ENCODE results near the gene ASB16.
A peak's percentile ranks its signal among the peaks of the same experiment; 100 is the strongest.

The ASB16 gene

DNA sequence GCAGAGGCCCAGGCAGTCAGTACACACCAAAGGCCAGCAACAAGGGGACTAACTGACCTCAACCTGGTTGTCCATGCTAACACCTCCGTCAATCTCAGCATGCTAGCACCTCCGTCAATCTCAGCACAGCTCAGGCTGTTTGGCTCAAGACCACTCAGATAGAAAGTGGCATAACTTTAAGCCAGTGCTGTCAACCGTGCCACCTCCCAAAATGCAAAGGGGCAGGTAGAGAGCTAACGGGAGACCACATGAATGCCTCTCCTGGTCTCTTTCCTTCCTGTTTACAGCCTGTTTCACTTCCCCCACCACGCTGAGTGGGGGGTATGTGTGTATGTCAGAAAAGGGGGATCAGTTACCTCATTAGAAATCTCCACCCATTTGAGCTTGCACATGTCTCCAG, 45.7 kb downstream of the ASB16 start:
- no peaks in the 10 kb centered on the region for H3K27me3 ChIP-seq (ENCODE audit: low read depth, low read length)
- H4K20me1 ChIP-seq (ENCODE audit: insufficient read depth, low read length): no peaks in the 10 kb centered on the region
- peaks cover 48% of the 10 kb centered on the region for H3K36me3 ChIP-seq (replicated peaks; ENCODE audit: low read depth, low read length)
- peak overlapping the region; percentile 95 for H3K4me3 ChIP-seq (ENCODE audit: low read length)
- peaks cover 33% of the 10 kb centered on the region for H3K4me1 ChIP-seq (ENCODE audit: low read length)
- peak overlapping the region; percentile 98 for H3K9ac ChIP-seq (ENCODE audit: low read length)
- no peaks in the 10 kb centered on the region for H3K9me3 ChIP-seq (ENCODE audit: insufficient read depth, low read length)
- H3K79me2 ChIP-seq (ENCODE audit: low read length): peaks cover 58% of the 10 kb centered on the region
- no peak overlapping the region for H2AFZ ChIP-seq (ENCODE audit: low read depth, low read length)
- peak overlapping the region; percentile 93 for H3K4me2 ChIP-seq (ENCODE audit: low read length)
- no peak for TF ChIP-seq EZH2phosphoT487 (IDR thresholded peaks at IDR 0.05; ENCODE audit: low read depth)
- TF ChIP-seq, protein P1, sequence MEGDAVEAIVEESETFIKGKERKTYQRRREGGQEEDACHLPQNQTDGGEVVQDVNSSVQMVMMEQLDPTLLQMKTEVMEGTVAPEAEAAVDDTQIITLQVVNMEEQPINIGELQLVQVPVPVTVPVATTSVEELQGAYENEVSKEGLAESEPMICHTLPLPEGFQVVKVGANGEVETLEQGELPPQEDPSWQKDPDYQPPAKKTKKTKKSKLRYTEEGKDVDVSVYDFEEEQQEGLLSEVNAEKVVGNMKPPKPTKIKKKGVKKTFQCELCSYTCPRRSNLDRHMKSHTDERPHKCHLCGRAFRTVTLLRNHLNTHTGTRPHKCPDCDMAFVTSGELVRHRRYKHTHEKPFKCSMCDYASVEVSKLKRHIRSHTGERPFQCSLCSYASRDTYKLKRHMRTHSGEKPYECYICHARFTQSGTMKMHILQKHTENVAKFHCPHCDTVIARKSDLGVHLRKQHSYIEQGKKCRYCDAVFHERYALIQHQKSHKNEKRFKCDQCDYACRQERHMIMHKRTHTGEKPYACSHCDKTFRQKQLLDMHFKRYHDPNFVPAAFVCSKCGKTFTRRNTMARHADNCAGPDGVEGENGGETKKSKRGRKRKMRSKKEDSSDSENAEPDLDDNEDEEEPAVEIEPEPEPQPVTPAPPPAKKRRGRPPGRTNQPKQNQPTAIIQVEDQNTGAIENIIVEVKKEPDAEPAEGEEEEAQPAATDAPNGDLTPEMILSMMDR (IDR thresholded peaks at IDR 0.05; ENCODE audit: low read depth, low read length): no peak
- peak overlapping the region; percentile 90 for H3K27ac ChIP-seq (ENCODE audit: low read length)

DNA sequence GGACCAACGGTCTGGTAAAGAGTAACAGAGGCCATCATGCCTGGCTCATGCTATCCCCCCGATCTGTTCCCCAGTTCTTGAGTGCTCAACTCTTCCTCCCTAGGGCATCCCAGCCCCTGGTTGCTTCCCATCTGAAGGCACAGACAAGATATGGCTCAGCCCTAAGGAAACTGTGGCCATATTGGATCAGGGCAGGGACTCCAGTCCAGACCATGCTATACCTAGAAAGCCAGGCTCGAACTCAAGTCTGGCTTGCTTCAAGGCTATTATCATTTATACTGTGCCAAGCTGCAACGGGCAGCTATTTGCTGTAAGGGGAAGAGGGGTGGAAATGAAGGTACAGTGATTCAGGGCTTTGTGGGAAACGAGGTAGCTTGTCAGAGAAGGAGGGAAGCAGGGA, 46.2 kb downstream of the ASB16 start:
- Histone ChIP-seq H3K79me2 (ENCODE audit: low read length) (peaks cover 63% of the 10 kb centered on the region), H3K27me3 (ENCODE audit: low read depth, low read length) (no peaks in the 10 kb centered on the region), H3K4me3 (ENCODE audit: low read length) (peak overlapping the region; percentile 95), H2AFZ (ENCODE audit: low read depth, low read length) (no peak overlapping the region), H3K36me3 (replicated peaks; ENCODE audit: low read depth, low read length) (peaks cover 42% of the 10 kb centered on the region), H3K9me3 (ENCODE audit: insufficient read depth, low read length) (no peaks in the 10 kb centered on the region), H3K4me2 (ENCODE audit: low read length) (peak overlapping the region; percentile 93), H4K20me1 (ENCODE audit: insufficient read depth, low read length) (no peaks in the 10 kb centered on the region), H3K9ac (ENCODE audit: low read length) (peak overlapping the region; percentile 98), H3K4me1 (ENCODE audit: low read length) (peaks cover 28% of the 10 kb centered on the region), H3K27ac (ENCODE audit: low read length) (peak overlapping the region; percentile 90)
- TF ChIP-seq, protein P1 (IDR thresholded peaks at IDR 0.05; ENCODE audit: low read depth, low read length): no peak
- no peak for TF ChIP-seq EZH2phosphoT487 (IDR thresholded peaks at IDR 0.05; ENCODE audit: low read depth)

DNA sequence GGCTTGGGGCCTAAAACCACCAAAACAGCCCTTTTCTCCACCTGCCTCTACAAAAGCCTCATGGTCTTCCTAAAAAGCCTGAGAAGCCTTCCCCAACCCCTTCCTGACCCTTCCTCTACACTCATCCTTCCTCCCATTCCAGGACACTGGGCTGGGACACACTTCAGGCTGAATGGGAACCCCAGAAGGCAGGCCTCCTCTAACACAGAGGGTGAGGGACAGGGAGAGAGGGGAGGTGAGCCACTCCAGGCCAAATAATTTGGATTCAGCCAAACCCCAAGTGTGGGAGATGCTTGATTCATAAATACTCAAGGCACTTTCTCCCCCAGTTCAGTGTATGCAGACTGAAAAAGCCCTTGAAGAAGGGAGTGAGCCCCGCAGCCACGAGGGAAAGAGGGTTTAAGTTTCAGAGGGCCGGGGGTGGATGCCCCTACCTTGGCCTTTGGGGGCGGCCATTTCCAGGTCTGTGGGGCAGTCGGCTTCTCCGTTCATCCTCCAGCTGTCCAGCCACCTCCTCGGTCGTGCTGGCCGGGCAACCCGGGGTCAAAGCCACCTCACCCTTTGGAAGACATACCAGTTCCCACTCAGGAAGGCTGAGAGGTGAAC, 47.3 kb downstream of the ASB16 start:
- Histone ChIP-seq H3K36me3 (replicated peaks; ENCODE audit: low read depth, low read length) (peaks cover 39% of the 10 kb centered on the region), H3K9me3 (ENCODE audit: insufficient read depth, low read length) (no peaks in the 10 kb centered on the region), H3K27me3 (ENCODE audit: low read depth, low read length) (no peaks in the 10 kb centered on the region), H3K4me2 (ENCODE audit: low read length) (peak overlapping the region; percentile 93), H3K9ac (ENCODE audit: low read length) (peak overlapping the region; percentile 98), H3K4me1 (ENCODE audit: low read length) (peaks cover 33% of the 10 kb centered on the region), H3K79me2 (ENCODE audit: low read length) (peaks cover 64% of the 10 kb centered on the region), H2AFZ (ENCODE audit: low read depth, low read length) (no peak overlapping the region), H3K4me3 (ENCODE audit: low read length) (peak overlapping the region; percentile 95), H4K20me1 (ENCODE audit: insufficient read depth, low read length) (no peaks in the 10 kb centered on the region), H3K27ac (ENCODE audit: low read length) (peak overlapping the region; percentile 90)
- no peak for TF ChIP-seq EZH2phosphoT487 (IDR thresholded peaks at IDR 0.05; ENCODE audit: low read depth)
- TF ChIP-seq, protein P1 (IDR thresholded peaks at IDR 0.05; ENCODE audit: low read depth, low read length): no peak

DNA sequence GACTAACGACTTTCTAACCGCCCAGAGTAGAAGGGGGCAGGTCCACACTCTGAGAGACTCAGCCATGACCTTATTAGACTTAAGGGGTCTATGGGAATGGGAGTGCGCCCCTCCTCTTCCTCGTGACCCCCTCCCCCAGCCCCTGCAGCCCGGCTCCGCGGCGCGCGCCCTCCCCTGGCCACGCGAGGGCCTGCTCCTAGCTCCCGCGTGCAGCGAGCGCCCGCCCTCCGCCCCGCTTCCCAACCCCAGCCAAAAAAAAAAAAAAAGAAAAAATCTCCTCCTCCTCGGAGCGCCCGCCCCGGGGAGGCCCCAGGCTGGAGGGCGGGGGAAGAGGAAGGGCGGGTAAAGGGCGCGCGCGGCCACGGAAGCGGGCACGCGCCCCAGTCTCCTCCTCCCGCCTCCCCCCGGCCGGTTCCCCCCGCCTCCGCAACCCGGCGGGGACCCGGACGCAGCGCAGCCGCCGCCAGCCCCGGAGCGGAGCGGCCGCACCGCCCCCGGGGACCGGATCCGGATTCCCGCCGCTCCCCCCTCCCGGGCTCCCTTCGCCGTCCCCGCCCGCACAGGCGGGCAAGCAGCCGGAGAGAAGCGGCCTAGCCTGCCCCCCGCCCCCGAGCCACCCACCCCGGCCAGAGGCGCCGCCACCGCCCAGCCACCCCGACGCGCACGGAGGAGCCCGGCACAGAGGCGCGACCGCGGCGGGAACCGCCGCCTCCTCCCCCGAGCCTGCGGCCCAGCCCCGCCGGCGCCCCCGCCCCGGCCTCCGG, 48.0 kb downstream of the ASB16 start:
- H3K4me1 ChIP-seq (ENCODE audit: low read length): peaks cover 33% of the 10 kb centered on the region
- H3K79me2 ChIP-seq (ENCODE audit: low read length): peaks cover 64% of the 10 kb centered on the region
- peak overlapping the region; percentile 99 for H3K9ac ChIP-seq (ENCODE audit: low read length)
- no peaks in the 10 kb centered on the region for H3K9me3 ChIP-seq (ENCODE audit: insufficient read depth, low read length)
- peak overlapping the region; percentile 95 for H3K27ac ChIP-seq (ENCODE audit: low read length)
- no peaks in the 10 kb centered on the region for H3K27me3 ChIP-seq (ENCODE audit: low read depth, low read length)
- H3K36me3 ChIP-seq (replicated peaks; ENCODE audit: low read depth, low read length): peaks cover 32% of the 10 kb centered on the region
- H2AFZ ChIP-seq (ENCODE audit: low read depth, low read length): no peak overlapping the region
- TF ChIP-seq, protein P1 (IDR thresholded peaks at IDR 0.05; ENCODE audit: low read depth, low read length): peak; percentile 50
- TF ChIP-seq EZH2phosphoT487 (IDR thresholded peaks at IDR 0.05; ENCODE audit: low read depth): no peak
- H4K20me1 ChIP-seq (ENCODE audit: insufficient read depth, low read length): no peaks in the 10 kb centered on the region
- H3K4me3 ChIP-seq (ENCODE audit: low read length): peak overlapping the region; percentile 97
- peak overlapping the region; percentile 93 for H3K4me2 ChIP-seq (ENCODE audit: low read length)
